Fibroblast of lung (primary cell): ENCODE measurements around the gene HK3. TPM values are rescaled to one million over a fixed set of nuclear protein-coding genes. Genes with fewer than 3 reads are reported as not detected.

Experiments used
- DNase-seq, 2 donors: peaks; one replicate each; pipeline versions ENCODE4 v3.0.0 to v3.0.0-alpha.2; 2010; ENCODE audit warnings: low read depth in 2 of 2
- H2AFZ ChIP-seq: 2 replicates; pipeline ENCODE4 v1.5.1; 2012; ENCODE audit warnings: low read length, control low read depth, inconsistent platforms
- H3K27ac ChIP-seq: 2 replicates; pipeline ENCODE4 v1.5.1; 2011; ENCODE audit warnings: low read length, control low read depth; ENCODE audit not compliant: insufficient read depth
- H3K27me3 ChIP-seq: 2 replicates; pipeline ENCODE4 v1.5.1; 2011; ENCODE audit warnings: mild to moderate bottlenecking, low read length; ENCODE audit not compliant: control insufficient read depth, insufficient read depth
- H3K36me3 ChIP-seq: 2 replicates; pipeline ENCODE4 v1.5.1; 2011; ENCODE audit warnings: low read length; ENCODE audit not compliant: control insufficient read depth, insufficient read depth
- H3K4me1 ChIP-seq: 2 replicates; pipeline ENCODE4 v1.5.1; 2011; ENCODE audit warnings: low read length; ENCODE audit not compliant: control insufficient read depth, insufficient read depth; ENCODE audit errors: extremely low read depth
- H3K4me2 ChIP-seq: 2 replicates; pipeline ENCODE4 v1.5.1; 2011; ENCODE audit warnings: low read length, control low read depth; ENCODE audit not compliant: insufficient read depth; ENCODE audit errors: extremely low read depth
- H3K4me3 ChIP-seq, 4 experiments: fragments of 200-600 bp in 1 of 4; sonication (generic) in 1 of 4; replicated peaks in 1 of 4; 2 replicates each; pipeline ENCODE4 v1.5.1; 2011 to 2016; ENCODE audit warnings: low read length in 4 of 4, low read depth in 3 of 4, mild to moderate bottlenecking in 3 of 4, control low read depth in 2 of 4, inconsistent platforms in 1 of 4, mixed read lengths in 1 of 4; ENCODE audit not compliant: insufficient read depth in 1 of 4; ENCODE audit errors: control extremely low read depth in 1 of 4
- H3K79me2 ChIP-seq: 2 replicates; pipeline ENCODE4 v1.5.1; 2012; ENCODE audit warnings: mild to moderate bottlenecking, low read length, inconsistent platforms; ENCODE audit not compliant: control insufficient read depth, insufficient read depth
- H3K9ac ChIP-seq: 2 replicates; pipeline ENCODE4 v1.5.1; 2011; ENCODE audit warnings: mild to moderate bottlenecking, low read length, control low read depth; ENCODE audit not compliant: insufficient read depth
- H3K9me3 ChIP-seq: 2 replicates; pipeline ENCODE4 v1.5.1; 2012; ENCODE audit warnings: low read depth, low read length; ENCODE audit not compliant: control insufficient read depth, insufficient read depth
- H4K20me1 ChIP-seq: 2 replicates; pipeline ENCODE4 v1.5.1; 2011; ENCODE audit warnings: low read length; ENCODE audit not compliant: control insufficient read depth, insufficient read depth; ENCODE audit errors: extremely low read depth
- CTCF ChIP-seq, 2 donors: IDR thresholded peaks in 1 of 2; conservative IDR thresholded peaks in 1 of 2; 1 replicate in 1 of 2; 2 replicates in 1 of 2; pipeline ENCODE4 v1.5.1; 2011 to 2012; ENCODE audit warnings: low read length in 2 of 2, control low read depth in 1 of 2, inconsistent platforms in 1 of 2, low read depth in 1 of 2, mild to moderate bottlenecking in 1 of 2
- EZH2 ChIP-seq: IDR thresholded peaks from 2 replicates; pipeline ENCODE4 v1.5.1; 2012; ENCODE audit warnings: low read length, control low read depth, mild to moderate bottlenecking; ENCODE audit errors: missing control alignments
- polyA plus RNA-seq, 2 donors: library from polyadenylated mRNA; depleted of rRNA in 1 of 2; stranded (reverse) in 1 of 2; unstranded in 1 of 2; fragments of >200 nt; gene quantifications; 2 replicates each; pipeline ENCODE4 v1.2.1, GENCODE V29; 2011 to 2012; ENCODE audit warnings: missing spikeins in 1 of 2
- total RNA-seq: library from RNA; depleted of rRNA; stranded (reverse); fragments of >200 nt; gene quantifications from 2 replicates; pipeline ENCODE4 v1.2.1, GENCODE V29; 2014

HK3 gene
- total and polyA plus RNA-seq, 2 donors (not counting 1 experiment from before 2014, with no cell fraction given), result not detected

- Histone ChIP-seq H3K4me1 (no peaks in the 10 kb centered on the region), H3K27me3 (peaks cover 13% of the 10 kb centered on the region), H3K79me2 (no peaks in the 10 kb centered on the region), H3K4me3 (no peak overlapping the region), H3K9ac (no peak overlapping the region), H2AFZ (no peak overlapping the region), H3K4me2 (no peak overlapping the region), H3K27ac (no peak overlapping the region), H3K36me3 (no peaks in the 10 kb centered on the region), H3K9me3 (no peaks in the 10 kb centered on the region), H4K20me1 (no peaks in the 10 kb centered on the region)
- DNase-seq, result no peak
- TF ChIP-seq CTCF (conservative IDR thresholded peaks at IDR 0.05 in 1 of 2, IDR thresholded peaks at IDR 0.05 in 1 of 2; ENCODE audit: low read depth in 1 of 2, low read length in 2 of 2) (no peak), EZH2 (no peak)
These were observed 48.5 kb downstream of the HK3 start for GRCh38 chr5:176850371-176851245.

- Histone ChIP-seq H3K4me1 (no peaks in the 10 kb centered on the region), H3K27me3 (peaks cover 18% of the 10 kb centered on the region), H3K4me3 (no peak overlapping the region), H3K9me3 (no peaks in the 10 kb centered on the region), H2AFZ (no peak overlapping the region), H3K79me2 (no peaks in the 10 kb centered on the region), H3K27ac (no peak overlapping the region), H3K9ac (no peak overlapping the region), H4K20me1 (no peaks in the 10 kb centered on the region), H3K4me2 (no peak overlapping the region), H3K36me3 (no peaks in the 10 kb centered on the region)
- TF ChIP-seq EZH2, result no peak
- TF ChIP-seq CTCF (conservative IDR thresholded peaks at IDR 0.05 in 1 of 2, IDR thresholded peaks at IDR 0.05 in 1 of 2; ENCODE audit: low read depth in 1 of 2, low read length in 2 of 2), result no peak
- DNase-seq, result no peak
These were observed 49.4 kb downstream of the HK3 start for GRCh38 chr5:176849611-176850227.

- H2AFZ ChIP-seq, result no peak overlapping the region
- no peak for DNase-seq
- H3K27ac ChIP-seq, result no peak overlapping the region
These were observed 50.5 kb downstream of the HK3 start for GRCh38 chr5:176848651-176849050.

More at GRCh38 chr5:176848651-176849050, 50.5 kb downstream of the HK3 start:
- Histone ChIP-seq H3K9me3 (no peaks in the 10 kb centered on the region), H3K4me1 (no peaks in the 10 kb centered on the region), H3K4me3 (no peak overlapping the region), H3K79me2 (no peaks in the 10 kb centered on the region), H3K27me3 (peaks cover 21% of the 10 kb centered on the region), H3K36me3 (no peaks in the 10 kb centered on the region), H3K9ac (no peak overlapping the region), H4K20me1 (no peaks in the 10 kb centered on the region), H3K4me2 (no peak overlapping the region)
- no peak for TF ChIP-seq CTCF (conservative IDR thresholded peaks at IDR 0.05 in 1 of 2, IDR thresholded peaks at IDR 0.05 in 1 of 2; ENCODE audit: low read depth in 1 of 2, low read length in 2 of 2)
- no peak for TF ChIP-seq EZH2
